HEK293 (cell line): ENCODE data around the gene ING4.

Experiments
- CTCF ChIP-seq: fragments of 450-650 bp; formaldehyde crosslinking; IDR thresholded peaks from 2 replicates; pipeline ENCODE4 v1.5.1; 2016; ENCODE audit warnings: missing biosample characterization, missing genetic modification characterization
- GLI4 ChIP-seq: fragments of 450-650 bp; formaldehyde crosslinking; IDR thresholded peaks from 2 replicates; pipeline ENCODE4 v1.5.1; 2016; ENCODE audit warnings: missing biosample characterization, missing genetic modification characterization
- HOXA7 ChIP-seq: sonication (generic); formaldehyde crosslinking; IDR thresholded peaks from 2 replicates; pipeline ENCODE4 v1.8.1; 2022; ENCODE audit warnings: missing genetic modification reagents, borderline replicate concordance
- INSM2 ChIP-seq: fragments of 450-650 bp; formaldehyde crosslinking; IDR thresholded peaks from 2 replicates; pipeline ENCODE4 v1.5.1; 2016; ENCODE audit warnings: missing biosample characterization, missing genetic modification characterization
- KLF17 ChIP-seq: fragments of 450-650 bp; formaldehyde crosslinking; IDR thresholded peaks from 2 replicates; pipeline ENCODE4 v1.5.1; 2016; ENCODE audit warnings: missing biosample characterization, missing genetic modification characterization
- KLF7 ChIP-seq: fragments of 450-650 bp; formaldehyde crosslinking; IDR thresholded peaks from 2 replicates; pipeline ENCODE4 v1.5.1; 2016; ENCODE audit warnings: missing biosample characterization, missing genetic modification characterization, borderline replicate concordance
- PBX3 ChIP-seq: sonication (generic); formaldehyde crosslinking; IDR thresholded peaks from 2 replicates; pipeline ENCODE4 v1.8.1; 2022; ENCODE audit warnings: mild to moderate bottlenecking, moderate library complexity, missing genetic modification reagents
- SP3 ChIP-seq: fragments of 450-650 bp; formaldehyde crosslinking; IDR thresholded peaks from 2 replicates; pipeline ENCODE4 v1.5.1; 2016; ENCODE audit warnings: missing biosample characterization, missing genetic modification characterization
- SP7 ChIP-seq: fragments of 450-650 bp; formaldehyde crosslinking; IDR thresholded peaks from 2 replicates; pipeline ENCODE4 v1.5.1; 2016; ENCODE audit warnings: missing biosample characterization, missing genetic modification characterization
- ZBTB49 ChIP-seq: fragments of 450-650 bp; formaldehyde crosslinking; IDR thresholded peaks from 2 replicates; pipeline ENCODE4 v1.5.1; 2016; ENCODE audit warnings: missing biosample characterization, missing genetic modification characterization, low read depth
- ZBTB7A ChIP-seq: fragments of 450-650 bp; formaldehyde crosslinking; IDR thresholded peaks from 2 replicates; pipeline ENCODE4 v1.5.1; 2016; ENCODE audit warnings: low read depth, missing biosample characterization, missing genetic modification characterization
- ZFP41 ChIP-seq: fragments of 450-650 bp; formaldehyde crosslinking; IDR thresholded peaks from 2 replicates; pipeline ENCODE4 v1.5.1; 2016; ENCODE audit warnings: missing biosample characterization, missing genetic modification characterization, borderline replicate concordance
- ZNF121 ChIP-seq: fragments of 450-650 bp; formaldehyde crosslinking; IDR thresholded peaks from 2 replicates; pipeline ENCODE4 v1.5.1; 2016; ENCODE audit warnings: missing biosample characterization, missing genetic modification characterization
- ZNF280C ChIP-seq: fragments of 450-650 bp; formaldehyde crosslinking; IDR thresholded peaks from 2 replicates; pipeline ENCODE4 v1.5.1; 2016; ENCODE audit warnings: missing biosample characterization, missing genetic modification characterization
- ZNF324 ChIP-seq: fragments of 450-650 bp; formaldehyde crosslinking; IDR thresholded peaks from 2 replicates; pipeline ENCODE4 v1.5.1; 2016; ENCODE audit warnings: missing biosample characterization, missing genetic modification characterization
- ZNF341 ChIP-seq: fragments of 450-650 bp; formaldehyde crosslinking; IDR thresholded peaks from 2 replicates; pipeline ENCODE4; 2016; ENCODE audit warnings: low read depth, missing biosample characterization, missing genetic modification characterization
- ZNF433 ChIP-seq: fragments of 450-650 bp; formaldehyde crosslinking; IDR thresholded peaks from 2 replicates; pipeline ENCODE4 v1.5.1; 2016; ENCODE audit warnings: missing biosample characterization, missing genetic modification characterization, low read depth
- ZNF521 ChIP-seq: fragments of 450-650 bp; formaldehyde crosslinking; IDR thresholded peaks from 2 replicates; pipeline ENCODE4 v1.5.1; 2017; ENCODE audit warnings: missing biosample characterization, mild to moderate bottlenecking, missing genetic modification characterization
- ZNF548 ChIP-seq: fragments of 450-650 bp; formaldehyde crosslinking; IDR thresholded peaks from 2 replicates; pipeline ENCODE4 v1.5.1; 2016; ENCODE audit warnings: missing biosample characterization, missing genetic modification characterization
- ZNF585B ChIP-seq: fragments of 450-650 bp; formaldehyde crosslinking; IDR thresholded peaks from 2 replicates; pipeline ENCODE4 v1.5.1; 2016; ENCODE audit warnings: missing biosample characterization, missing genetic modification characterization
- ZNF600 ChIP-seq: fragments of 450-650 bp; formaldehyde crosslinking; IDR thresholded peaks from 2 replicates; pipeline ENCODE4 v1.5.1; 2016; ENCODE audit warnings: missing biosample characterization, missing genetic modification characterization
- ZNF645 ChIP-seq: fragments of 450-650 bp; formaldehyde crosslinking; IDR thresholded peaks from 2 replicates; pipeline ENCODE4; 2016; ENCODE audit warnings: missing biosample characterization, missing genetic modification characterization
- ZNF658 ChIP-seq: fragments of 450-650 bp; formaldehyde crosslinking; IDR thresholded peaks from 2 replicates; pipeline ENCODE4; 2016; ENCODE audit warnings: missing biosample characterization, missing genetic modification characterization
- ZNF670 ChIP-seq: fragments of 450-650 bp; formaldehyde crosslinking; IDR thresholded peaks from 2 replicates; pipeline ENCODE4 v1.5.1; 2016; ENCODE audit warnings: missing biosample characterization, missing genetic modification characterization, low read depth
- ZNF707 ChIP-seq: fragments of 450-650 bp; formaldehyde crosslinking; IDR thresholded peaks from 2 replicates; pipeline ENCODE4 v1.5.1; 2016; ENCODE audit warnings: missing biosample characterization, missing genetic modification characterization

The ING4 gene

GRCh38 chr12:6613015-6613775 is 49.7 kb downstream of the ING4 start (continued):
- TF ChIP-seq ZNF280C (tag by site-specific recombination) (no peak), KLF7 (tag by site-specific recombination) (0 out of 2 replicates have a peak, but pooled peaks have one; percentile 11), ZNF324 (tag by site-specific recombination) (0 out of 2 replicates have a peak, but pooled peaks have one; percentile 62), ZNF548 (tag by site-specific recombination) (no peak), ZNF121 (tag by site-specific recombination) (no peak), ZNF341 (tag by site-specific recombination) (peak; percentile 99), CTCF (tag by site-specific recombination) (no peak), ZNF433 (no peak), ZFP41 (tag by site-specific recombination) (no peak), ZNF600 (tag by site-specific recombination) (no peak), HOXA7 (no peak), ZNF521 (tag by site-specific recombination) (no peak), INSM2 (tag by site-specific recombination) (peak; percentile 46; the same call in 1 of the 2 replicates), SP7 (tag by site-specific recombination) (peak; percentile 84), ZNF645 (tag by site-specific recombination) (0 out of 2 replicates have a peak, but pooled peaks have one; percentile 16), PBX3 (CRISPR knock-in tag) (no peak), ZBTB49 (no peak), ZNF658 (tag by site-specific recombination) (no peak), ZNF707 (tag by site-specific recombination) (no peak), ZNF585B (tag by site-specific recombination) (no peak), KLF17 (tag by site-specific recombination) (peak; percentile 85), ZBTB7A (tag by site-specific recombination) (peak; percentile 67; the same call in 1 of the 2 replicates), GLI4 (tag by site-specific recombination) (0 out of 2 replicates have a peak, but pooled peaks have one; percentile 46), ZNF670 (tag by site-specific recombination) (no peak), SP3 (tag by site-specific recombination) (peak; percentile 54; the same call in 1 of the 2 replicates)
